ENCODE measurements around the gene SLC39A1.

SLC39A1 gene

GRCh38 chr1:153944827-153945117 lies 18.6 kb downstream of the SLC39A1 start:
- Histone ChIP-seq H4K20me1 (ENCODE audit: insufficient read depth) (no peaks in the 10 kb centered on the region), H3K4me2 (peak overlapping the region; percentile 87), H3K79me2 (ENCODE audit: insufficient read depth, low read depth) (peaks cover 21% of the 10 kb centered on the region; the same call in 1 of the 2 replicates), H3K27me3 (ENCODE audit: insufficient read depth, low read depth) (no peaks in the 10 kb centered on the region), H3K4me3 (IDR thresholded peaks at IDR 0.05; ENCODE audit: insufficient read depth, low read depth, low read length) (no peak overlapping the region), H2AFZ (ENCODE audit: low read depth) (no peak overlapping the region), H3K27ac (no peak overlapping the region), H3K36me3 (ENCODE audit: insufficient read depth) (no peaks in the 10 kb centered on the region), H3K4me1 (ENCODE audit: low read depth, poor library complexity, severe bottlenecking) (peaks cover 16% of the 10 kb centered on the region), H3K9ac (no peak overlapping the region)
- 0 out of 2 replicates have a peak, but pooled peaks have one; percentile 8 for TF ChIP-seq CTCF (conservative IDR thresholded peaks at IDR 0.05; ENCODE audit: low read depth, low read length)

- no peak overlapping the region for H3K9ac ChIP-seq
- no peaks in the 10 kb centered on the region for H3K36me3 ChIP-seq (ENCODE audit: insufficient read depth)
- peak overlapping the region; percentile 87; the same call in 1 of the 2 replicates for H3K4me2 ChIP-seq
- H3K4me3 ChIP-seq (IDR thresholded peaks at IDR 0.05; ENCODE audit: insufficient read depth, low read depth, low read length), result no peak overlapping the region
- no peak overlapping the region for H2AFZ ChIP-seq (ENCODE audit: low read depth)
- TF ChIP-seq CTCF (conservative IDR thresholded peaks at IDR 0.05; ENCODE audit: low read depth, low read length), result no peak
- H3K4me1 ChIP-seq (ENCODE audit: low read depth, poor library complexity, severe bottlenecking), result peaks cover 16% of the 10 kb centered on the region
- no peak overlapping the region for H3K27ac ChIP-seq
- H3K27me3 ChIP-seq (ENCODE audit: insufficient read depth, low read depth), result no peaks in the 10 kb centered on the region
- H3K79me2 ChIP-seq (ENCODE audit: insufficient read depth, low read depth), result peaks cover 21% of the 10 kb centered on the region; the same call in 1 of the 2 replicates
- no peaks in the 10 kb centered on the region for H4K20me1 ChIP-seq (ENCODE audit: insufficient read depth)
These were observed 19.1 kb downstream of the SLC39A1 start for GRCh38 chr1:153944005-153944826.

- Histone ChIP-seq H3K27me3 (ENCODE audit: insufficient read depth, low read depth) (no peaks in the 10 kb centered on the region), H3K4me1 (ENCODE audit: low read depth, poor library complexity, severe bottlenecking) (peaks cover 16% of the 10 kb centered on the region), H3K79me2 (ENCODE audit: insufficient read depth, low read depth) (peaks cover 21% of the 10 kb centered on the region; the same call in 1 of the 2 replicates), H3K9ac (no peak overlapping the region), H3K27ac (no peak overlapping the region), H3K4me2 (no peak overlapping the region), H4K20me1 (ENCODE audit: insufficient read depth) (no peaks in the 10 kb centered on the region), H3K36me3 (ENCODE audit: insufficient read depth) (no peaks in the 10 kb centered on the region), H2AFZ (ENCODE audit: low read depth) (no peak overlapping the region), H3K4me3 (IDR thresholded peaks at IDR 0.05; ENCODE audit: insufficient read depth, low read depth, low read length) (no peak overlapping the region)
- TF ChIP-seq CTCF (conservative IDR thresholded peaks at IDR 0.05; ENCODE audit: low read depth, low read length), result no peak
These were observed 20.4 kb downstream of the SLC39A1 start for GRCh38 chr1:153942766-153943549.

GRCh38 chr1:153941826-153942725 lies 21.3 kb downstream of the SLC39A1 start:
- Histone ChIP-seq H4K20me1 (ENCODE audit: insufficient read depth) (no peaks in the 10 kb centered on the region), H3K4me3 (IDR thresholded peaks at IDR 0.05; ENCODE audit: insufficient read depth, low read depth, low read length) (no peak overlapping the region), H2AFZ (ENCODE audit: low read depth) (no peak overlapping the region), H3K9ac (no peak overlapping the region), H3K4me1 (ENCODE audit: low read depth, poor library complexity, severe bottlenecking) (peaks cover 16% of the 10 kb centered on the region), H3K27me3 (ENCODE audit: insufficient read depth, low read depth) (no peaks in the 10 kb centered on the region), H3K79me2 (ENCODE audit: insufficient read depth, low read depth) (peaks cover 21% of the 10 kb centered on the region; the same call in 1 of the 2 replicates), H3K4me2 (no peak overlapping the region), H3K36me3 (ENCODE audit: insufficient read depth) (no peaks in the 10 kb centered on the region), H3K27ac (no peak overlapping the region)
- no peak for TF ChIP-seq CTCF (conservative IDR thresholded peaks at IDR 0.05; ENCODE audit: low read depth, low read length)
